Progenitor cell of endocrine pancreas (in vitro differentiated cells): Measurements from ENCODE around the gene PARD6G. TPM values are rescaled to one million over a fixed set of nuclear protein-coding genes. Genes with fewer than 3 reads are reported as not detected.
"Not testable (repeated sequence)": the region's sequence is repeated elsewhere in the genome, so short reads cannot be mapped to it uniquely, and the experiment has no call there.

ENCODE experiments used
- DNase-seq: peaks from one replicate; pipeline ENCODE4 v3.0.0; 2021; ENCODE audit warnings: low spot score; ENCODE audit not compliant: unreplicated experiment
- H3K27ac Mint-ChIP-seq: 2 replicates; pipeline ENCODE4 v1.8.0; 2021; ENCODE audit warnings: mild to moderate bottlenecking, moderate library complexity, mixed read lengths
- H3K27me3 Mint-ChIP-seq: 2 replicates; pipeline ENCODE4 v1.8.0; 2021; ENCODE audit warnings: mixed read lengths
- H3K36me3 Mint-ChIP-seq: 2 replicates; pipeline ENCODE4 v1.8.0; 2022; ENCODE audit warnings: mixed read lengths; ENCODE audit not compliant: insufficient read depth
- H3K4me1 Mint-ChIP-seq: 2 replicates; pipeline ENCODE4 v1.8.0; 2021; ENCODE audit warnings: low read depth, mixed read lengths
- H3K4me3 Mint-ChIP-seq: 2 replicates; pipeline ENCODE4 v1.8.0; 2021; ENCODE audit warnings: low read depth, mild to moderate bottlenecking, moderate library complexity, mixed read lengths
- H3K9me3 Mint-ChIP-seq: 2 replicates; pipeline ENCODE4 v1.8.0; 2021; ENCODE audit warnings: low read depth, mixed read lengths
- CTCF ChIP-seq: fragments of 200-600 bp; sonication (generic); IDR thresholded peaks from one replicate; pipeline ENCODE4 v1.5.0; 2021; ENCODE audit warnings: antibody characterized with exemption, mild to moderate bottlenecking; ENCODE audit not compliant: unreplicated experiment
- total RNA-seq: library from RNA; stranded (reverse); gene quantifications from 2 replicates; pipeline ENCODE4 v1.2.1, GENCODE V29; 2021

The PARD6G gene
- total RNA-seq, 1 donor from 2014 or later = 25.8 TPM

- Mint-ChIP-seq H3K27me3 (no peaks in the 10 kb centered on the region), H3K36me3 (peaks cover 22% of the 10 kb centered on the region), H3K4me3 (no peak overlapping the region), H3K27ac (peak overlapping the region; percentile 33), H3K4me1 (no peaks in the 10 kb centered on the region), H3K9me3 (peaks cover 11% of the 10 kb centered on the region)
- TF ChIP-seq CTCF = no peak
- no peak for DNase-seq
Observed at GRCh38 chr18:80166240-80166639, 81.1 kb downstream of the PARD6G start.

- DNase-seq, H3K4me1 Mint-ChIP-seq, H3K27me3 Mint-ChIP-seq, H3K27ac Mint-ChIP-seq, H3K4me3 Mint-ChIP-seq: not testable (repeated sequence)
- Mint-ChIP-seq H3K9me3 (peaks cover 11% of the 10 kb centered on the region), H3K36me3 (peaks cover 23% of the 10 kb centered on the region)
Observed at GRCh38 chr18:80164727-80165355, 82.5 kb downstream of the PARD6G start.

GRCh38 chr18:80163183-80163582 lies 84.1 kb downstream of the PARD6G start:
- Mint-ChIP-seq H3K27ac (no peak overlapping the region), H3K36me3 (peaks cover 26% of the 10 kb centered on the region), H3K9me3 (peaks cover 11% of the 10 kb centered on the region), H3K4me3 (no peak overlapping the region), H3K27me3 (no peaks in the 10 kb centered on the region), H3K4me1 (no peaks in the 10 kb centered on the region)
- no peak for DNase-seq
- no peak for TF ChIP-seq CTCF

- H3K4me3 Mint-ChIP-seq = no peak overlapping the region
- DNase-seq = no peak
- H3K27ac Mint-ChIP-seq = no peak overlapping the region
- H3K9me3 Mint-ChIP-seq = peaks cover 11% of the 10 kb centered on the region
- H3K36me3 Mint-ChIP-seq = peaks cover 26% of the 10 kb centered on the region
- H3K4me1 Mint-ChIP-seq = no peaks in the 10 kb centered on the region
- no peak for TF ChIP-seq CTCF
- H3K27me3 Mint-ChIP-seq = no peaks in the 10 kb centered on the region
Observed at GRCh38 chr18:80161781-80162417, 85.4 kb downstream of the PARD6G start.

- no peak overlapping the region for H3K4me3 Mint-ChIP-seq
Observed at GRCh38 chr18:80159713-80160636, 87.3 kb downstream of the PARD6G start.

More at GRCh38 chr18:80159713-80160636, 87.3 kb downstream of the PARD6G start:
- H3K27me3 Mint-ChIP-seq = no peaks in the 10 kb centered on the region
- TF ChIP-seq CTCF = no peak
- DNase-seq = no peak
- no peak overlapping the region for H3K27ac Mint-ChIP-seq
- H3K4me1 Mint-ChIP-seq = no peaks in the 10 kb centered on the region
- peaks cover 8% of the 10 kb centered on the region for H3K9me3 Mint-ChIP-seq
- peaks cover 26% of the 10 kb centered on the region for H3K36me3 Mint-ChIP-seq
